Measurements from ENCODE around the gene SH3RF2. TPM values are rescaled to one million over a fixed set of nuclear protein-coding genes. Genes with fewer than 3 reads are reported as not detected.

Gene SH3RF2
- total and polyA plus RNA-seq, 2 donors (not counting 1 experiment from before 2014, with no cell fraction given): 0.03 TPM; not detected in 1

GRCh38 chr5:145898171-145898570, 38.2 kb upstream of the SH3RF2 start:
- H4K20me1 ChIP-seq (ENCODE audit: control insufficient read depth, insufficient read depth, low read length, poor library complexity, severe bottlenecking): no peaks in the 10 kb centered on the region
- H3K9me3 Mint-ChIP-seq (ENCODE audit: insufficient read depth): peaks cover 3% of the 10 kb centered on the region
- no peak overlapping the region for H3K27ac Mint-ChIP-seq
- H3K79me2 ChIP-seq (ENCODE audit: control insufficient read depth, insufficient read depth, low read length): no peaks in the 10 kb centered on the region
- ATAC-seq (ENCODE audit: low read depth) (no peak), DNase-seq (no peak)
- no peak overlapping the region for H2AFZ ChIP-seq (ENCODE audit: insufficient read depth, low read depth, low read length, poor library complexity, severe bottlenecking)
- H3K36me3 ChIP-seq (replicated peaks in 1 of 2; ENCODE audit: control extremely low read depth in 1 of 2, control insufficient read depth in 1 of 2, extremely low read depth in 1 of 2, insufficient read depth in 2 of 2, low read length in 1 of 2): no peaks in the 10 kb centered on the region
- no peaks in the 10 kb centered on the region for H3K4me1 Mint-ChIP-seq
- H3K4me3 Mint-ChIP-seq: no peak overlapping the region
- H3K27me3 Mint-ChIP-seq: no peaks in the 10 kb centered on the region
- ChIA-PET CTCF (no interaction called here), POLR2A (no interaction called here)
- no peak overlapping the region for H3K27ac ChIP-seq (ENCODE audit: low read length in 2 of 2)
- no peak overlapping the region for H3K4me3 ChIP-seq (ENCODE audit: control extremely low read depth in 1 of 5, extremely low read depth in 1 of 5, insufficient read depth in 1 of 5, low read depth in 2 of 5, low read length in 4 of 5)
- no peak for TF ChIP-seq CTCF (IDR thresholded peaks at IDR 0.05)
- no peak for TF ChIP-seq EZH2 (IDR thresholded peaks at IDR 0.05; ENCODE audit: borderline replicate concordance, insufficient read depth, low read depth, low read length, poor library complexity, severe bottlenecking)
- H3K27me3 ChIP-seq (replicated peaks in 1 of 4; ENCODE audit: control extremely low read depth in 1 of 4, control insufficient read depth in 3 of 4, insufficient read depth in 4 of 4, low read length in 3 of 4): no peaks in the 10 kb centered on the region
- no peak overlapping the region for H3K4me2 ChIP-seq (replicated peaks; ENCODE audit: low read depth, low read length, poor library complexity, severe bottlenecking)
- H3K9me3 ChIP-seq (ENCODE audit: control extremely low read depth in 1 of 3, control insufficient read depth in 2 of 3, insufficient read depth in 1 of 3, low read length in 2 of 3): no peaks in the 10 kb centered on the region
- H3K9ac ChIP-seq (ENCODE audit: low read length): no peak overlapping the region
- H3K4me1 ChIP-seq (ENCODE audit: control insufficient read depth in 2 of 2, insufficient read depth in 2 of 2, low read length in 2 of 2): no peaks in the 10 kb centered on the region
- intact Hi-C loops (cut with micrococcal nuclease): no loop called here

- Histone ChIP-seq H3K27me3 (replicated peaks in 1 of 4; ENCODE audit: control extremely low read depth in 1 of 4, control insufficient read depth in 3 of 4, insufficient read depth in 4 of 4, low read length in 3 of 4) (no peaks in the 10 kb centered on the region), H3K4me3 (ENCODE audit: control extremely low read depth in 1 of 5, extremely low read depth in 1 of 5, insufficient read depth in 1 of 5, low read depth in 2 of 5, low read length in 4 of 5) (no peak overlapping the region), H3K4me2 (replicated peaks; ENCODE audit: low read depth, low read length, poor library complexity, severe bottlenecking) (no peak overlapping the region), H2AFZ (ENCODE audit: insufficient read depth, low read depth, low read length, poor library complexity, severe bottlenecking) (no peak overlapping the region), H3K27ac (ENCODE audit: low read length in 2 of 2) (no peak overlapping the region), H3K9ac (ENCODE audit: low read length) (no peak overlapping the region), H3K9me3 (ENCODE audit: control extremely low read depth in 1 of 3, control insufficient read depth in 2 of 3, insufficient read depth in 1 of 3, low read length in 2 of 3) (no peaks in the 10 kb centered on the region), H3K79me2 (ENCODE audit: control insufficient read depth, insufficient read depth, low read length) (no peaks in the 10 kb centered on the region), H4K20me1 (ENCODE audit: control insufficient read depth, insufficient read depth, low read length, poor library complexity, severe bottlenecking) (no peaks in the 10 kb centered on the region), H3K4me1 (ENCODE audit: control insufficient read depth in 2 of 2, insufficient read depth in 2 of 2, low read length in 2 of 2) (no peaks in the 10 kb centered on the region), H3K36me3 (replicated peaks in 1 of 2; ENCODE audit: control extremely low read depth in 1 of 2, control insufficient read depth in 1 of 2, extremely low read depth in 1 of 2, insufficient read depth in 2 of 2, low read length in 1 of 2) (no peaks in the 10 kb centered on the region)
- no peak for TF ChIP-seq CTCF (IDR thresholded peaks at IDR 0.05)
- TF ChIP-seq EZH2 (IDR thresholded peaks at IDR 0.05; ENCODE audit: borderline replicate concordance, insufficient read depth, low read depth, low read length, poor library complexity, severe bottlenecking): no peak
- ChIA-PET POLR2A (no interaction called here), CTCF (no interaction called here)
- Mint-ChIP-seq H3K27ac (no peak overlapping the region), H3K27me3 (no peaks in the 10 kb centered on the region), H3K4me1 (no peaks in the 10 kb centered on the region), H3K4me3 (no peak overlapping the region), H3K9me3 (ENCODE audit: insufficient read depth) (peaks cover 3% of the 10 kb centered on the region)
- intact Hi-C loops (cut with micrococcal nuclease): no loop called here
- no peak for DNase-seq
- ATAC-seq (ENCODE audit: low read depth): no peak
- no CpG with 5 or more reads among the region's 1 CpG for WGBS (ENCODE audit: insufficient coverage)
Measured at GRCh38 chr5:145902421-145902820, 34.0 kb upstream of the SH3RF2 start.

Measured in B cell (primary cell).